GM12878 (cell line): ENCODE results near the gene ADH1C. TPM values are rescaled to one million over a fixed set of nuclear protein-coding genes. Genes with fewer than 3 reads are reported as not detected.

ENCODE experiments used
- ATAC-seq: fragments of 200-7000 bp; cut with Tn5 transposase; 3 replicates; pipeline ENCODE4 v1.9.1; 2020; ENCODE audit warnings: mild to moderate bottlenecking, moderate library complexity
- BruUV-seq: library from RNA; stranded (reverse); fragments of 400-500 nt; replicated peaks from 2 replicates; lab custom pipeline; 2021; lab: Mats Ljungman, UMichigan
- CTCF ChIA-PET: fragments of 300-600 bp; sonication (Branson Sonifier 250); formaldehyde crosslinking; extraction: SDS; loops from one replicate; lab custom pipeline; 2021; ENCODE audit warnings: inconsistent platforms; lab: Yijun Ruan, JAX
- POLR2A ChIA-PET: fragments of 350-600 bp; formaldehyde crosslinking; extraction: SDS; loops from one replicate; lab custom pipeline; 2021; ENCODE audit warnings: inconsistent platforms; lab: Charles Lee
- RAD21 ChIA-PET: fragments of 300-600 bp; sonication (Branson Sonifier 250); formaldehyde crosslinking; loops from one replicate; lab custom pipeline; 2023; ENCODE audit warnings: antibody characterized with exemption; ENCODE audit not compliant: unreplicated experiment; lab: Charles Lee
- SMC1A ChIA-PET: fragments of 300-600 bp; sonication (Branson Sonifier 250); formaldehyde crosslinking; loops from one replicate; lab custom pipeline; 2023; ENCODE audit not compliant: unreplicated experiment, uncharacterized antibody; lab: Charles Lee
- DNase-seq: peaks from one replicate; pipeline ENCODE4 v3.0.0-alpha.2; 2011; ENCODE audit warnings: low read depth, low spot score
- FAIRE-seq: peaks from 3 replicates; lab custom pipeline; 2011; peaks lifted over from hg19 to GRCh38; lab: Jason Lieb, UNC
- H2AFZ ChIP-seq: 2 replicates; pipeline ENCODE4 v1.6.0; 2011; ENCODE audit warnings: low read depth, low read length, control low read depth; ENCODE audit not compliant: control insufficient read depth
- H3K27ac ChIP-seq: 2 replicates; pipeline ENCODE4 v1.5.1; 2011; ENCODE audit warnings: control low read depth; ENCODE audit not compliant: control insufficient read depth, insufficient read depth
- H3K27me3 ChIP-seq, 2 experiments: replicated peaks in 1 of 2; 2 replicates each; pipeline versions ENCODE4 v1.6.0 to v1.6.1; 2011; ENCODE audit warnings: low read length in 1 of 2; ENCODE audit not compliant: control insufficient read depth in 2 of 2, insufficient read depth in 2 of 2
- H3K36me3 ChIP-seq, 2 experiments: 2 replicates each; pipeline ENCODE4 v1.5.1; 2011; ENCODE audit warnings: low read length in 1 of 2; ENCODE audit not compliant: control insufficient read depth in 2 of 2, insufficient read depth in 2 of 2
- H3K4me1 ChIP-seq: 2 replicates; pipeline ENCODE4 v1.6.1; 2011; ENCODE audit warnings: mild to moderate bottlenecking, low read length, moderate library complexity, mixed read lengths; ENCODE audit not compliant: control insufficient read depth, insufficient read depth
- H3K4me2 ChIP-seq: 2 replicates; pipeline ENCODE4 v1.6.0; 2011; ENCODE audit warnings: control low read depth; ENCODE audit not compliant: control insufficient read depth, insufficient read depth
- H3K4me3 ChIP-seq: fragments of 200-600 bp; sonication (generic); 2 replicates; pipeline ENCODE4 v1.5.1; 2016
- H3K79me2 ChIP-seq: 2 replicates; pipeline ENCODE4 v1.6.0; 2011; ENCODE audit warnings: low read length; ENCODE audit not compliant: control insufficient read depth, insufficient read depth
- H3K9ac ChIP-seq: 2 replicates; pipeline ENCODE4 v1.8.0; 2011; ENCODE audit warnings: low read length, control low read depth, mixed read lengths; ENCODE audit not compliant: control insufficient read depth, insufficient read depth
- H3K9me3 ChIP-seq: replicated peaks from 3 replicates; pipeline ENCODE4 v1.5.1; 2011; ENCODE audit warnings: mild to moderate bottlenecking, low read length; ENCODE audit not compliant: control insufficient read depth, insufficient read depth
- H4K20me1 ChIP-seq: 2 replicates; pipeline ENCODE4 v1.6.0; 2011; ENCODE audit not compliant: control insufficient read depth, insufficient read depth
- ATF7 ChIP-seq: fragments of 450-650 bp; IDR thresholded peaks from 2 replicates; pipeline ENCODE4 v1.6.1; 2016; ENCODE audit warnings: low read depth, mild to moderate bottlenecking
- BACH1 ChIP-seq: fragments of 450-650 bp; IDR thresholded peaks from 2 replicates; pipeline ENCODE4 v1.6.1; 2017; ENCODE audit warnings: mild to moderate bottlenecking, borderline replicate concordance
- BCL11A ChIP-seq: IDR thresholded peaks from 2 replicates; pipeline ENCODE4 v1.6.1; 2011; ENCODE audit warnings: low read depth, low read length
- CHD2 ChIP-seq: IDR thresholded peaks from 2 replicates; pipeline ENCODE4 v1.6.1; 2011; ENCODE audit warnings: low read depth, low read length, improper control_type of control experiment, borderline replicate concordance
- CREM ChIP-seq: IDR thresholded peaks from 2 replicates; pipeline ENCODE4 v1.6.1; 2014; ENCODE audit warnings: antibody characterized with exemption, low read depth
- CTCF ChIP-seq, 3 experiments: IDR thresholded peaks in 2 of 3; conservative IDR thresholded peaks in 1 of 3; 2 replicates each; pipeline ENCODE4 v1.5.1; 2011; ENCODE audit warnings: low read depth in 3 of 3, low read length in 3 of 3, mild to moderate bottlenecking in 3 of 3, control low read depth in 2 of 3, moderate library complexity in 2 of 3, inconsistent platforms in 1 of 3, mixed read lengths in 1 of 3; ENCODE audit not compliant: control insufficient read depth in 2 of 3, insufficient read depth in 1 of 3; ENCODE audit errors: extremely low read depth in 1 of 3
- EGR1 ChIP-seq, 2 experiments: IDR thresholded peaks; 1 replicate in 1 of 2; 2 replicates in 1 of 2; pipeline ENCODE4 v1.6.1; 2011 to 2012; ENCODE audit warnings: low read depth in 2 of 2, low read length in 2 of 2, borderline replicate concordance in 1 of 2, mild to moderate bottlenecking in 1 of 2, moderate library complexity in 1 of 2
- EZH2 ChIP-seq: IDR thresholded peaks from 2 replicates; pipeline ENCODE4 v1.6.1; 2012; ENCODE audit warnings: low read depth, mild to moderate bottlenecking, control low read depth, inconsistent platforms, low read length, borderline replicate concordance; ENCODE audit not compliant: control insufficient read depth
- GATAD2B ChIP-seq: fragments of 450-650 bp; conservative IDR thresholded peaks from 2 replicates; pipeline ENCODE4 v1.6.1; 2017; ENCODE audit warnings: low read depth, mild to moderate bottlenecking, moderate library complexity
- IRF3 ChIP-seq: fragments of 450-650 bp; IDR thresholded peaks from 2 replicates; pipeline ENCODE4 v1.6.1; 2014; ENCODE audit warnings: mild to moderate bottlenecking
- MEF2A ChIP-seq: IDR thresholded peaks from 2 replicates; pipeline ENCODE4 v1.6.1; 2011; ENCODE audit warnings: low read depth, mild to moderate bottlenecking, low read length, moderate library complexity; ENCODE audit not compliant: insufficient read depth
- MYB ChIP-seq: fragments of 150-350 bp; IDR thresholded peaks from 2 replicates; pipeline ENCODE4 v1.6.1; 2014; ENCODE audit warnings: mild to moderate bottlenecking, low read depth, low read length, borderline replicate concordance
- NR2C1 ChIP-seq: fragments of 450-650 bp; IDR thresholded peaks from 2 replicates; pipeline ENCODE4 v1.6.1; 2017; ENCODE audit warnings: antibody characterized with exemption, mild to moderate bottlenecking, moderate library complexity
- NR2F1 ChIP-seq: fragments of 450-650 bp; conservative IDR thresholded peaks from 2 replicates; pipeline ENCODE4 v1.6.1; 2017; ENCODE audit warnings: mild to moderate bottlenecking
- NRF1 ChIP-seq: conservative IDR thresholded peaks from 2 replicates; pipeline ENCODE4 v1.6.1; 2011; ENCODE audit warnings: mild to moderate bottlenecking, low read depth, low read length, improper control_type of control experiment
- RAD21 ChIP-seq: IDR thresholded peaks from 2 replicates; pipeline ENCODE4 v1.6.1; 2011; ENCODE audit warnings: mild to moderate bottlenecking, low read depth, low read length, moderate library complexity; ENCODE audit not compliant: insufficient read depth
- SPI1 ChIP-seq: IDR thresholded peaks from 2 replicates; pipeline ENCODE4 v1.6.1; 2011; ENCODE audit warnings: low read depth, mild to moderate bottlenecking, low read length, moderate library complexity, borderline replicate concordance; ENCODE audit not compliant: insufficient read depth
- STAT1 ChIP-seq: fragments of 450-650 bp; conservative IDR thresholded peaks from 2 replicates; pipeline ENCODE4 v1.6.1; 2014; ENCODE audit warnings: antibody characterized with exemption, mild to moderate bottlenecking
- SUZ12 ChIP-seq: fragments of 200-600 bp; sonication (generic); IDR thresholded peaks from one replicate; pipeline ENCODE4 v1.6.1; 2018; ENCODE audit warnings: antibody characterized with exemption, mild to moderate bottlenecking; ENCODE audit not compliant: unreplicated experiment
- in situ Hi-C: fragments of 300-500 bp; cut with MboI; formaldehyde crosslinking; loops from 9 replicates; pipeline ENCODE4 v1.14.3; 2018; ENCODE audit warnings: mixed read lengths
- intact Hi-C: fragments of 100-400 bp; cut with micrococcal nuclease; formaldehyde crosslinking; loops from one replicate; pipeline ENCODE4 v1.14.2; 2022; ENCODE audit not compliant: unreplicated experiment
- polyA plus RNA-seq, 11 experiments: library from polyadenylated mRNA; depleted of rRNA in 4 of 11; unstranded in 6 of 11; stranded (reverse) in 5 of 11; fragments of >200 nt; fragmentation: Nextera tagmentation in 4 of 11; fragmentation: Illumina TruSeq in 1 of 11; extraction: Ambion mirVana in 4 of 11; extraction: Trizol in 1 of 11; gene quantifications; 1 replicate in 1 of 11; 2 replicates in 10 of 11; pipeline versions ENCODE4 v1.2.1 to v1.2.3, GENCODE V29; 2011 to 2016; ENCODE audit warnings: inconsistent platforms in 2 of 11, missing spikeins in 2 of 11, low read depth in 1 of 11
- total RNA-seq, 4 experiments: library from RNA; depleted of rRNA in 3 of 4; stranded (reverse); fragments of >200 nt in 3 of 4; fragmentation: Illumina TruSeq in 1 of 4; extraction: Trizol in 1 of 4; gene quantifications; 2 replicates each; pipeline versions ENCODE4 v1.2.1 to v1.2.3, GENCODE V29; 2013 to 2021
- TF ChIP-seq, protein P1 (sequence below): IDR thresholded peaks from 2 replicates; pipeline ENCODE4 v1.6.1; 2012; ENCODE audit warnings: low read depth, low read length, improper control_type of control experiment

ADH1C gene
- total and polyA plus RNA-seq, 10 of the 15 experiments (the other 5 are each of a cell fraction or from before 2014, with no cell fraction given), result 0.04 to 1.1 (median 0.10) TPM; not detected in 3

GRCh38 chr4:99400831-99401230 is 48.3 kb upstream of the ADH1C start:
- H3K4me2 ChIP-seq, result no peak overlapping the region
- H3K9me3 ChIP-seq, result no peaks in the 10 kb centered on the region
- ChIA-PET RAD21 (no interaction called here), CTCF (no interaction called here), POLR2A (no interaction called here), SMC1A (interaction anchor here (1.4 to 1.5 kb wide), 2 partner anchors 14 to 344 kb away, joined by 3 to 4 read pairs; no protein-coding TSS in a partner anchor)
- H3K9ac ChIP-seq, result no peak overlapping the region
- peaks cover 16% of the 10 kb centered on the region for H3K4me1 ChIP-seq
- no peaks in the 10 kb centered on the region for H3K27me3 ChIP-seq
- no peaks in the 10 kb centered on the region for H3K79me2 ChIP-seq
- no peak for FAIRE-seq
- H2AFZ ChIP-seq, result no peak overlapping the region
- TF ChIP-seq MEF2A (no peak), IRF3 (no peak), NR2C1 (no peak), NRF1 (no peak), CHD2 (no peak), SUZ12 (no peak), ATF7 (no peak), CTCF (IDR thresholded peaks at IDR 0.05 in 2 of 3, conservative IDR thresholded peaks at IDR 0.05 in 1 of 3; ENCODE audit: control insufficient read depth in 2 of 3, extremely low read depth in 1 of 3, insufficient read depth in 1 of 3, low read depth in 3 of 3, low read length in 3 of 3) (no peak), RAD21 (no peak), NR2F1 (no peak), BACH1 (no peak), MYB (no peak), EGR1 (IDR thresholded peaks at IDR 0.05; ENCODE audit: borderline replicate concordance in 1 of 2, low read depth in 2 of 2, low read length in 2 of 2) (no peak), STAT1 (no peak), SPI1 (no peak), BCL11A (no peak), GATAD2B (no peak), CREM (no peak), EZH2 (no peak)
- TF ChIP-seq, protein P1, sequence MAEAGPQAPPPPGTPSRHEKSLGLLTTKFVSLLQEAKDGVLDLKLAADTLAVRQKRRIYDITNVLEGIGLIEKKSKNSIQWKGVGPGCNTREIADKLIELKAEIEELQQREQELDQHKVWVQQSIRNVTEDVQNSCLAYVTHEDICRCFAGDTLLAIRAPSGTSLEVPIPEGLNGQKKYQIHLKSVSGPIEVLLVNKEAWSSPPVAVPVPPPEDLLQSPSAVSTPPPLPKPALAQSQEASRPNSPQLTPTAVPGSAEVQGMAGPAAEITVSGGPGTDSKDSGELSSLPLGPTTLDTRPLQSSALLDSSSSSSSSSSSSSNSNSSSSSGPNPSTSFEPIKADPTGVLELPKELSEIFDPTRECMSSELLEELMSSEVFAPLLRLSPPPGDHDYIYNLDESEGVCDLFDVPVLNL, result no peak
- H4K20me1 ChIP-seq, result no peaks in the 10 kb centered on the region
- H3K4me3 ChIP-seq, result no peak overlapping the region
- DNase-seq, result no peak
- no peak overlapping the region for H3K27ac ChIP-seq
- H3K36me3 ChIP-seq, result no peaks in the 10 kb centered on the region
- no peak for ATAC-seq
- in situ Hi-C loops, result loop anchor here (5.0 to 25.0 kb wide), 3 partner anchors 279 to 939 kb away; partner anchors contain the start of gene METAP1
- BruUV-seq, result no TSS peak
- intact Hi-C loops, result loop anchor here (5.0 to 10.0 kb wide), 2 partner anchors 1139 to 1256 kb away; partner anchors contain the start of genes RAP1GDS1 and STPG2
